HL-60 (cell line): ENCODE data around the gene KRT16.
"Not testable (repeated sequence)": the region's sequence is repeated elsewhere in the genome, so short reads cannot be mapped to it uniquely, and the experiment has no call there.

ENCODE experiments used
- DNase-seq, 2 experiments: peaks; one replicate each; pipeline ENCODE4 v3.0.0-alpha.2; 2010 to 2020; ENCODE audit warnings: low read depth in 1 of 2, low spot score in 1 of 2
- H3K27ac ChIP-seq: fragments of 250-450 bp; sonication (Bioruptor Pico); replicated peaks from 2 replicates; pipeline ENCODE4 v1.5.1; 2020; ENCODE audit warnings: mild to moderate bottlenecking, moderate library complexity
- H3K27me3 ChIP-seq: fragments of 250-450 bp; sonication (Bioruptor Pico); 2 replicates; pipeline ENCODE4 v1.5.1; 2021; ENCODE audit warnings: mild to moderate bottlenecking, moderate library complexity; ENCODE audit not compliant: insufficient read depth, poor library complexity, severe bottlenecking
- H3K4me3 ChIP-seq: replicated peaks from 2 replicates; pipeline ENCODE4 v1.5.1; 2011; ENCODE audit warnings: mild to moderate bottlenecking, control low read depth, low read length; ENCODE audit not compliant: insufficient read depth
- CTCF ChIP-seq: IDR thresholded peaks from one replicate; pipeline ENCODE4 v1.5.1; 2011; ENCODE audit warnings: low read length, control low read depth, inconsistent platforms; ENCODE audit not compliant: insufficient read depth
- GABPA ChIP-seq: IDR thresholded peaks from 2 replicates; pipeline ENCODE4 v1.6.1; 2012; ENCODE audit warnings: low read depth
- POLR2AphosphoS5 ChIP-seq: IDR thresholded peaks from 2 replicates; pipeline ENCODE4 v1.6.1; 2012; ENCODE audit warnings: low read depth
- SPI1 ChIP-seq: IDR thresholded peaks from 2 replicates; pipeline ENCODE4 v1.6.1; 2012; ENCODE audit warnings: low read depth, mild to moderate bottlenecking, borderline replicate concordance
- TF ChIP-seq, protein P1 (sequence below): IDR thresholded peaks from 2 replicates; pipeline ENCODE4 v1.6.1; 2012; ENCODE audit warnings: low read depth; ENCODE audit not compliant: insufficient replicate concordance

Gene KRT16

DNA sequence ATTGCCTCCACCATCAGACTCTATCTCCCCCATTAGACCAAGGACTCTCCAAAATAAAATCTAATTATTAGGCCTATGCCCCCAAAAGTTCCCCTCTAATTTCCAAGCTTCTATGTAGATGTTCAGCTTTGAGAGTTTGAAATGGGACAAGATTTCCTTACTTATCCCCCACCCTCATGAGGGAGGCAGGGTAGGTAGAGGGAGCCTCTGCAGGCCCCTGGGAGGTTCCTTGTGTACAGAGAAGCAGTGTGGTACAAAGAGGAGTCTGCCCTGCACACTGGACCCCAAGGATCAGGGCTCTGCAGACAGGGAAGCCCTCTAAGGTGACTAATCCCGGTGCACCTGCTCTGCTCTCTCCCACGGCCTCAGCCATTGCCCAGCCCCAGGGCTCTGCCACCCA, 9.3 kb upstream of the KRT16 start:
- TF ChIP-seq, protein P1, sequence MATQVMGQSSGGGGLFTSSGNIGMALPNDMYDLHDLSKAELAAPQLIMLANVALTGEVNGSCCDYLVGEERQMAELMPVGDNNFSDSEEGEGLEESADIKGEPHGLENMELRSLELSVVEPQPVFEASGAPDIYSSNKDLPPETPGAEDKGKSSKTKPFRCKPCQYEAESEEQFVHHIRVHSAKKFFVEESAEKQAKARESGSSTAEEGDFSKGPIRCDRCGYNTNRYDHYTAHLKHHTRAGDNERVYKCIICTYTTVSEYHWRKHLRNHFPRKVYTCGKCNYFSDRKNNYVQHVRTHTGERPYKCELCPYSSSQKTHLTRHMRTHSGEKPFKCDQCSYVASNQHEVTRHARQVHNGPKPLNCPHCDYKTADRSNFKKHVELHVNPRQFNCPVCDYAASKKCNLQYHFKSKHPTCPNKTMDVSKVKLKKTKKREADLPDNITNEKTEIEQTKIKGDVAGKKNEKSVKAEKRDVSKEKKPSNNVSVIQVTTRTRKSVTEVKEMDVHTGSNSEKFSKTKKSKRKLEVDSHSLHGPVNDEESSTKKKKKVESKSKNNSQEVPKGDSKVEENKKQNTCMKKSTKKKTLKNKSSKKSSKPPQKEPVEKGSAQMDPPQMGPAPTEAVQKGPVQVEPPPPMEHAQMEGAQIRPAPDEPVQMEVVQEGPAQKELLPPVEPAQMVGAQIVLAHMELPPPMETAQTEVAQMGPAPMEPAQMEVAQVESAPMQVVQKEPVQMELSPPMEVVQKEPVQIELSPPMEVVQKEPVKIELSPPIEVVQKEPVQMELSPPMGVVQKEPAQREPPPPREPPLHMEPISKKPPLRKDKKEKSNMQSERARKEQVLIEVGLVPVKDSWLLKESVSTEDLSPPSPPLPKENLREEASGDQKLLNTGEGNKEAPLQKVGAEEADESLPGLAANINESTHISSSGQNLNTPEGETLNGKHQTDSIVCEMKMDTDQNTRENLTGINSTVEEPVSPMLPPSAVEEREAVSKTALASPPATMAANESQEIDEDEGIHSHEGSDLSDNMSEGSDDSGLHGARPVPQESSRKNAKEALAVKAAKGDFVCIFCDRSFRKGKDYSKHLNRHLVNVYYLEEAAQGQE, result no peak
- TF ChIP-seq SPI1, result no peak
- TF ChIP-seq GABPA, result no peak
- Histone ChIP-seq H3K27ac (no peak overlapping the region), H3K4me3 (no peak overlapping the region), H3K27me3 (no peaks in the 10 kb centered on the region)
- DNase-seq, result no peak

DNA sequence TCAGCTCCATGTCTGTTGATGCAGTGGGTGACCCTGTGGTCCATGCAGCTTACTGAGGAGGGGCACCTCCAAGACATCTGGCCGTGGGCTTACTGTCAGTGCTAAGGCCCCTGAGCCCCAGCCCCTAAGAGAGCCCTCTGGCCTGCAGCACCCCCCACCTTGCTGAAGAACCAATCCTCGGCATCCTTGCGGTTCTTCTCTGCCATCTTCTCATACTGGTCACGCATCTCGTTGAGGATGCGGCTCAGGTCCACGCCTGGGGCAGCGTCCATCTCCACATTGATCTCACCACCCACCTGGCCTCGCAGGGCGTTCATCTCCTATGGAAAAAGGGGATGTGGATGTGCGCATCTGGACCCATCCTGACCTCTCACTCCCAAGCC, 8.9 kb upstream of the KRT16 start:
- not testable (repeated sequence) for H3K27me3 ChIP-seq, H3K4me3 ChIP-seq, DNase-seq, H3K27ac ChIP-seq

- TF ChIP-seq, protein P1, result no peak
- no peak for TF ChIP-seq POLR2AphosphoS5
- no peak for TF ChIP-seq CTCF
- TF ChIP-seq GABPA, result no peak
- no peak for TF ChIP-seq SPI1
- no peaks in the 10 kb centered on the region for H3K27me3 ChIP-seq
- no peak for DNase-seq
- no peak overlapping the region for H3K27ac ChIP-seq
- H3K4me3 ChIP-seq, result no peak overlapping the region
These were observed 8.2 kb upstream of the KRT16 start for GRCh38 chr17:41620583-41621434.

DNA sequence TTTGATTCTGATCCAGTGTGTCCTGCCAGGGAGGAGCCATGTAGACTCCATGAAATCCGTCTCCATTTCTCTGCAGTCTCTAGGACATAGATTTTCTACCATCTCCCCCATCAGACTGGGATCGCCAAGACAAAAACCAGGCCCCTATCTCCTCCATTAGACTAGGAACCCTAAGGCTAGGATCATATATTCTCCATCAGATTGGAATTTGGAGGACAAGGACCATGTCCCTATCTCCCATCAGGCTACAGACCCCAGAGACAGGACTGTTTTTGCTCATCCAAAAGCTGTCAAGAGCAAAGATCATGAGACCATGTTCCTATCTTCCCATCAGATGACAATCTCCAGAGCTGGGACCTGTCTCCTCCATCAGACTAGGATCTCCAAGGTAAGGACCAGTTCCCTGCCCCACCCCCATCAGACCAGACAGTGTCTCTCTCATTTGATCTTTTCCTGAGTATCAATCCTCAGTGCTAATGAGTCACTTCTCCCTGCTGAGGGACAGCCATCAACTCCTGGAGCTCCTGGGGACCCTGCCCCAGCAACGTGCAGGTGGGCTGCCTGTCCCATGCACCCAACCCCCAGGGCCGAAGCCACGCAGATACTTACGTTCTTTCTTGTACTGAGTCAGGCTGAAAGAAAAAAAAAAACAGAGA, 7.5 kb upstream of the KRT16 start:
- H3K27ac ChIP-seq, DNase-seq, H3K27me3 ChIP-seq, H3K4me3 ChIP-seq: not testable (repeated sequence)

- H3K27ac ChIP-seq, result no peak overlapping the region
- DNase-seq, result no peak
- TF ChIP-seq GABPA, result no peak
- no peak for TF ChIP-seq SPI1
- no peak for TF ChIP-seq POLR2AphosphoS5
- TF ChIP-seq CTCF, result no peak
- TF ChIP-seq, protein P1, result no peak
- no peaks in the 10 kb centered on the region for H3K27me3 ChIP-seq
- H3K4me3 ChIP-seq, result no peak overlapping the region
These were observed 6.7 kb upstream of the KRT16 start for GRCh38 chr17:41619036-41619926.
